Adrenal gland (tissue), 12 donors: ENCODE results near the gene PP2D1. TPM values are rescaled to one million over a fixed set of nuclear protein-coding genes. Genes with fewer than 3 reads are reported as not detected.
"Not testable (repeated sequence)": the region's sequence is repeated elsewhere in the genome, so short reads cannot be mapped to it uniquely, and the experiment has no call there.

ENCODE experiments used
- DNase-seq, 7 donors: peaks; one replicate each; pipeline ENCODE4 v3.0.0-alpha.2; 2019 to 2020
- H3K27ac ChIP-seq, 5 donors: fragments of 200-600 bp; sonication (generic) in 4 of 5; 1 replicate in 3 of 5; 2 replicates in 2 of 5; pipeline versions ENCODE4 v1.5.1 to v1.8.0; 2016 to 2020; ENCODE audit warnings: mild to moderate bottlenecking in 1 of 5
- H3K27me3 ChIP-seq: fragments of 200-600 bp; 2 replicates; pipeline ENCODE4 v1.8.0; 2021
- H3K36me3 ChIP-seq, 2 donors: fragments of 200-600 bp; replicated peaks in 1 of 2; 1 replicate in 1 of 2; 2 replicates in 1 of 2; pipeline versions ENCODE4 v1.5.1 to v1.8.0; 2018 to 2022
- H3K4me1 ChIP-seq, 2 donors: fragments of 200-600 bp; replicated peaks in 1 of 2; 1 replicate in 1 of 2; 2 replicates in 1 of 2; pipeline versions ENCODE4 v1.5.1 to v1.8.0; 2018 to 2021
- H3K4me3 ChIP-seq, 4 donors: fragments of 200-600 bp; sonication (generic) in 3 of 4; one replicate each; pipeline ENCODE4 v1.5.1; 2016 to 2018
- H3K9me3 ChIP-seq, 3 donors: fragments of 200-600 bp; sonication (generic) in 1 of 3; replicated peaks in 1 of 3; 1 replicate in 2 of 3; 2 replicates in 1 of 3; pipeline versions ENCODE4 v1.5.1 to v1.8.0; 2016 to 2021
- POLR2A ChIP-seq, 2 donors: fragments of 450-650 bp; IDR thresholded peaks; one replicate each; pipeline ENCODE4 v1.6.1; 2017; ENCODE audit warnings: antibody characterized with exemption in 2 of 2, mild to moderate bottlenecking in 2 of 2, moderate library complexity in 1 of 2
- WGBS, 4 donors: extraction: QIAGEN DNeasy Blood & Tissue Kit in 2 of 4; methylation state at CpG; one replicate each; pipeline versions ENCODE4 v1.1.5 to v1.1.7; 2013 to 2017; 5-methylcytosine and 5-hydroxymethylcytosine counted together
- intact Hi-C, 2 donors: fragments of 100-400 bp; cut with DNase I; formaldehyde crosslinking; loops; one replicate each; pipeline versions ENCODE4 v1.14.1 to v1.15.0; 2022 to 2023
- polyA plus RNA-seq, 3 donors: library from polyadenylated mRNA; stranded (reverse); fragments of 200-250 nt in 2 of 3; fragments of 350-450 nt in 1 of 3; fragmentation: Illumina TruSeq in 1 of 3; extraction: RNeasy Lipid Tissue Mini Kit (QIAGEN cat#74804) in 1 of 3; gene quantifications; one replicate each; pipeline ENCODE4 v1.2.3, GENCODE V29; 2013 to 2014
- total RNA-seq, 9 donors: library from RNA; depleted of rRNA in 4 of 9; stranded (reverse); fragments of >200 nt in 4 of 9; fragments of 120-200 nt in 1 of 9; fragmentation: NEBNext Ultra II Directional in 1 of 9; extraction: Animal tissue kit (Norgen Biotek cat#: 25700) in 1 of 9; gene quantifications; one replicate each; pipeline versions ENCODE4 v1.1.0 to v1.2.4, GENCODE V29; 2013 to 2023
- TF ChIP-seq, protein P1 (sequence below), 6 experiments: fragments of 450-650 bp in 4 of 6; fragments of 200-600 bp in 2 of 6; sonication (generic) in 1 of 6; IDR thresholded peaks; 1 replicate in 5 of 6; 2 replicates in 1 of 6; pipeline versions ENCODE4 v1.5.1 to v1.8.0; 2016 to 2021; ENCODE audit warnings: antibody characterized with exemption in 6 of 6, mild to moderate bottlenecking in 2 of 6, moderate library complexity in 1 of 6
- donor health status: healthy with polysubstance abuse.
- donor health status: Bipolar disorder and iron deficiency.
- donor health status: DM: yes; HTN: yes; CAD: no.
- donor health status: DM: no; HTN: no; CAD: no.
- donor health status: DM: no; HTN: no; CAD: no.
- donor health status: DM: yes; HTN: yes; CAD: no.

Gene PP2D1
- total and polyA plus RNA-seq, 12 donors, result not detected

DNA sequence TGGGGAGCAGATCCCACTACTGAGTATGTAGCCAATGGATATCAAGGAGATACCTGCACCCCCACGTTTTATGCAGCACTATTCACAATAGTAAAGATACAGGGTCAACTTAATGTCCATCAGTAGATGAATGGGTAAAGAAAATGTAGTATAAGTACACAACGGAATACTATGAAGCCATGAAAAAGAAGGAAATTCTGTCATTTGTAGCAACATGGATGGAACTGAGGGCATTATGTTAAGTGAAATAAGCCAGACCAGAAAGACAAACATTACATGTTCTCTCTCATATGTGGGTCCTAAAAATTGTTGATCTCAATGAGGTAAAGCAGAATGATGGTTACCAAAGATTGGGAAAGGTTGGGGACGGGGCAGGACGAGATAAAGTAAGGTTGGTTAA lies 14.6 kb downstream of the PP2D1 start:
- DNase-seq, result no peak
- H3K27ac ChIP-seq, result no peak overlapping the region
- no peaks in the 10 kb centered on the region for H3K36me3 ChIP-seq
- no peaks in the 10 kb centered on the region for H3K27me3 ChIP-seq
- TF ChIP-seq POLR2A (IDR thresholded peaks at IDR 0.05), result no peak
- TF ChIP-seq, protein P1, sequence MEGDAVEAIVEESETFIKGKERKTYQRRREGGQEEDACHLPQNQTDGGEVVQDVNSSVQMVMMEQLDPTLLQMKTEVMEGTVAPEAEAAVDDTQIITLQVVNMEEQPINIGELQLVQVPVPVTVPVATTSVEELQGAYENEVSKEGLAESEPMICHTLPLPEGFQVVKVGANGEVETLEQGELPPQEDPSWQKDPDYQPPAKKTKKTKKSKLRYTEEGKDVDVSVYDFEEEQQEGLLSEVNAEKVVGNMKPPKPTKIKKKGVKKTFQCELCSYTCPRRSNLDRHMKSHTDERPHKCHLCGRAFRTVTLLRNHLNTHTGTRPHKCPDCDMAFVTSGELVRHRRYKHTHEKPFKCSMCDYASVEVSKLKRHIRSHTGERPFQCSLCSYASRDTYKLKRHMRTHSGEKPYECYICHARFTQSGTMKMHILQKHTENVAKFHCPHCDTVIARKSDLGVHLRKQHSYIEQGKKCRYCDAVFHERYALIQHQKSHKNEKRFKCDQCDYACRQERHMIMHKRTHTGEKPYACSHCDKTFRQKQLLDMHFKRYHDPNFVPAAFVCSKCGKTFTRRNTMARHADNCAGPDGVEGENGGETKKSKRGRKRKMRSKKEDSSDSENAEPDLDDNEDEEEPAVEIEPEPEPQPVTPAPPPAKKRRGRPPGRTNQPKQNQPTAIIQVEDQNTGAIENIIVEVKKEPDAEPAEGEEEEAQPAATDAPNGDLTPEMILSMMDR (IDR thresholded peaks at IDR 0.05), result no peak
- intact Hi-C loops, result no loop called here
- no peaks in the 10 kb centered on the region for H3K4me1 ChIP-seq
- no peak overlapping the region for H3K4me3 ChIP-seq
- WGBS, 4 donors, result 81 to 95% (median 87%) methylated on average over 4 of the region's 4 CpGs
- H3K9me3 ChIP-seq, result no peaks in the 10 kb centered on the region

GRCh38 chr3:19994796-19995195 lies 17.3 kb downstream of the PP2D1 start:
- Histone ChIP-seq H3K27me3 (no peaks in the 10 kb centered on the region), H3K4me1 (no peaks in the 10 kb centered on the region), H3K9me3 (no peaks in the 10 kb centered on the region), H3K27ac (no peak overlapping the region), H3K4me3 (no peak overlapping the region), H3K36me3 (no peaks in the 10 kb centered on the region)
- WGBS, 4 donors, result 76 to 84% (median 83%) methylated on average over 2 of the region's 2 CpGs
- DNase-seq, result no peak
- intact Hi-C loops, result no loop called here
- TF ChIP-seq, protein P1 (IDR thresholded peaks at IDR 0.05), result no peak
- no peak for TF ChIP-seq POLR2A (IDR thresholded peaks at IDR 0.05)

- H3K4me3 ChIP-seq, DNase-seq, H3K27ac ChIP-seq, H3K4me1 ChIP-seq, intact Hi-C loops, H3K36me3 ChIP-seq, H3K9me3 ChIP-seq, H3K27me3 ChIP-seq: not testable (repeated sequence)
- 95 to 98% (median 96%) methylated on average over 8 of the region's 8 CpGs for WGBS, 4 donors
Measured at GRCh38 chr3:19988904-19989303, 23.2 kb downstream of the PP2D1 start.

- intact Hi-C loops, result no loop called here
- 47 to 56% (median 50%) methylated on average over 3 of the region's 3 CpGs for WGBS, 4 donors
- DNase-seq, result no peak
- H3K27me3 ChIP-seq, result no peaks in the 10 kb centered on the region
- H3K4me1 ChIP-seq, result peaks cover 0 to 11% of the 10 kb centered on the region in 2 donors
- no peak overlapping the region for H3K4me3 ChIP-seq
- TF ChIP-seq, protein P1 (IDR thresholded peaks at IDR 0.05), result no peak
- TF ChIP-seq POLR2A (IDR thresholded peaks at IDR 0.05), result no peak
- H3K36me3 ChIP-seq, result peaks cover 0 to 28% of the 10 kb centered on the region in 2 donors
- H3K9me3 ChIP-seq, result no peaks in the 10 kb centered on the region
- H3K27ac ChIP-seq, result no peak overlapping the region
Measured at GRCh38 chr3:19972054-19972453, 40.0 kb downstream of the PP2D1 start.

DNA sequence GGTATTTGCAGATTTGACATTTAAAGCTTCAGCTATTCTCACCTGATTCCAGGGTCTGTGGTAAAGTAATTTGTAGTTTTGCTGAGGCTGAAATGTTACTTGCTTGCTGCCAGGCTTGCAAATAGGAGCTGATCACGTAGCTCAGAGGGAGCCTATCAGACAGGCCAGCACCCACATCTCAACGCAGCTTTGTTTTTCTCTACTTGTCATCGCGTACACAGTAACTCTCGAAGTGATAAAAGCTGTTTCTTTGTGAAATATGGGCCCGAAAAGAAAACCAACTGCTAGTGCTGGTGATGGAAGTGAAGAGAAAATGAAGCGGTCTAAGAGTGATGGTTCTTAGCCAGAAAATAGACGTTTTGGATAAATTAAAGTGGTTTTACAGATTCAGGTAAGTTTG lies 41.7 kb downstream of the PP2D1 start:
- Histone ChIP-seq H3K36me3 (peaks cover 0 to 12% of the 10 kb centered on the region in 2 donors), H3K9me3 (no peaks in the 10 kb centered on the region), H3K4me1 (peaks cover 0 to 11% of the 10 kb centered on the region in 2 donors), H3K27me3 (no peaks in the 10 kb centered on the region), H3K27ac (peak overlapping the region in 1 of 5 donors; percentile 18), H3K4me3 (no peak overlapping the region)
- WGBS, 4 donors, result 80 to 91% (median 86%) methylated on average over 8 of the region's 8 CpGs
- intact Hi-C loops, result no loop called here
- DNase-seq, result no peak
- no peak for TF ChIP-seq POLR2A (IDR thresholded peaks at IDR 0.05)
- TF ChIP-seq, protein P1 (IDR thresholded peaks at IDR 0.05), result no peak
